Measurements from ENCODE around the gene PREB.

GRCh38 chr2:27170581-27171337 lies 36.3 kb upstream of the PREB start:
- TF ChIP-seq CTCF (conservative IDR thresholded peaks at IDR 0.05; ENCODE audit: low read depth, low read length), result no peak
- no peak for TF ChIP-seq EZH2 (IDR thresholded peaks at IDR 0.05; ENCODE audit: borderline replicate concordance, low read depth, low read length, poor library complexity, severe bottlenecking)

Data from A673 (cell line).